ENCODE results near the gene HMOX1. TPM values are rescaled to one million over a fixed set of nuclear protein-coding genes. Genes with fewer than 3 reads are reported as not detected.

The HMOX1 gene
- total RNA-seq, 1 experiment from 2014 or later: 12.1 TPM

DNA sequence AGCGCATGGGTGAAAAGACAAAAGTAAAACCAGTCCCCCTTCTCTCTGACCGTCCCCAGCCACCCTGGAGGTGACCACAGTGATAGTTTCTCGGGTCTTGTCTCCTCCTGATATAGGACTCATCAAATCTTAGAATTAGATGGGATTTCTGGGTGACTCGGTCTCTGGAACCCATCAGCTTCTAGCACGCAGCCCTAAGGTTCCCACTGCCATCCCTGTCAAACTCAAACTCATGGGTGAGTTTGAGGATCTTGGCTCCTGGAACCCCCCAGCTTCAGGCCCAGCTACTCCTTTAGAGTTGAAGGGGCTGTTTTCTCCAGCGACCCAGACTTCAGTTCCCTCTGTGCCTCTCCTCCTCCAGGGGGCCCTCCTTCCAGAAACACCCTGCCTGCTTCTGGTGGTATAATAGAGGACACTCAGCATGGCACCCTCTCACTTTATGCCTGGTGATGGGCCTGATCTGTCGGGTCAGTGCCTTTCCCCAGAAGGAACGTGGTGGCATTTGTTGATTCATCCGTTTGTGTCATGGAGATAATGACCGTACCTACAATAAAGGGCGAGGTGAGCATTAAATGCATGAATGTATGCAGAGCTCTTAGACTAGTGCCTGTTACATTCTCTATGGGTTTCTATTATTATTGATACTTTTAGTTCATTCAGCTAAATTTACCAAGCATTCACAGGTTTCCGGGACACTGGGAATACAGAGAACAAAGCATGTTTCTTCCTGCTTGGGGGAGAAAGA is 50.8 kb downstream of the HMOX1 start (continued):
- TF ChIP-seq, protein P1, sequence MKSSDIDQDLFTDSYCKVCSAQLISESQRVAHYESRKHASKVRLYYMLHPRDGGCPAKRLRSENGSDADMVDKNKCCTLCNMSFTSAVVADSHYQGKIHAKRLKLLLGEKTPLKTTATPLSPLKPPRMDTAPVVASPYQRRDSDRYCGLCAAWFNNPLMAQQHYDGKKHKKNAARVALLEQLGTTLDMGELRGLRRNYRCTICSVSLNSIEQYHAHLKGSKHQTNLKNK (CRISPR knock-in tag; IDR thresholded peaks at IDR 0.05): no peak

DNA sequence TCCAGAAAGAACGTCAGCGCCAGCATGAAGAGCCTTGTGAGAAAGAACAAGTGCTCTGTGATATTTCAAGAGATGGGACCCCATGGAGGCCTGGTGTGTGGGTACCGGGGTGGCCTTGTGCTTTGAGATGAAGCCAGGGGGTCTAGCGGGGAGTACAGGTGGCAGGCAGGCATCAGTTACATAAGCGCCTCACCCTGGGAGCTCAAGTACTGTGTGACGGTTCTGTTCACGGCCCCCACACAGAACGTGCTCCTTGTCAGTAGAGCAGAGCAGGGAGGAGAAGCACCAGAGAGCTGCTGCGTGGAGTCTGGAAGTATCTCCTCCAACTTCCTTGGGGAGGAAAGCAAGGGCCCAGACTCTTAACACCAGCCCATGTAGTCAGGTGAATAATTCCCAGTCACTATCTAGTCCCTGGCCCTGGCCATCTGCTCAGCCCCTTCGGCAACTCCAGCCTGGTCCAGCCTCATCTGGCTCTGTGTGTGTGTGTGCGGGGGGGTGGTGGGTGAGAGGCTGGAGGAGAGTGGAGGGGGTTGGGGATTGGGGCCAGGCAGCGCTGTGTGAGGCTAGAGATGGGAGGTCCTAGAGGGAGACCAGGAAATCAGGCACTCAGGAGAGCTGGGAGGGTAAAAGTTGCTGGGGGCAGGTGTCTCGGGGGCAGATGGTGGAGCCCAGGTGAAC is 51.5 kb downstream of the HMOX1 start:
- ChIA-PET CTCF (interaction anchor here (1.4 to 2.4 kb wide), 2 partner anchors 109 to 195 kb away, joined by 5 to 21 read pairs; partner anchors contain the start of gene RASD2), POLR2A (no interaction called here)
- TF ChIP-seq, protein P1 (CRISPR knock-in tag; IDR thresholded peaks at IDR 0.05): no peak
- TF ChIP-seq, protein P2, sequence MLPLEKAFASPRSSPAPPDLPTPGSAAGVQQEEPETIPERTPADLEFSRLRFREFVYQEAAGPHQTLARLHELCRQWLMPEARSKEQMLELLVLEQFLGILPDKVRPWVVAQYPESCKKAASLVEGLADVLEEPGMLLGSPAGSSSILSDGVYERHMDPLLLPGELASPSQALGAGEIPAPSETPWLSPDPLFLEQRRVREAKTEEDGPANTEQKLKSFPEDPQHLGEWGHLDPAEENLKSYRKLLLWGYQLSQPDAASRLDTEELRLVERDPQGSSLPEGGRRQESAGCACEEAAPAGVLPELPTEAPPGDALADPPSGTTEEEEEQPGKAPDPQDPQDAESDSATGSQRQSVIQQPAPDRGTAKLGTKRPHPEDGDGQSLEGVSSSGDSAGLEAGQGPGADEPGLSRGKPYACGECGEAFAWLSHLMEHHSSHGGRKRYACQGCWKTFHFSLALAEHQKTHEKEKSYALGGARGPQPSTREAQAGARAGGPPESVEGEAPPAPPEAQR (CRISPR knock-in tag; IDR thresholded peaks at IDR 0.05): no peak
- no peak for TF ChIP-seq ATF1 (CRISPR knock-in tag; IDR thresholded peaks at IDR 0.05)
- no peak for TF ChIP-seq ZNF423 (CRISPR knock-in tag; IDR thresholded peaks at IDR 0.05)
- TF ChIP-seq, protein P3, sequence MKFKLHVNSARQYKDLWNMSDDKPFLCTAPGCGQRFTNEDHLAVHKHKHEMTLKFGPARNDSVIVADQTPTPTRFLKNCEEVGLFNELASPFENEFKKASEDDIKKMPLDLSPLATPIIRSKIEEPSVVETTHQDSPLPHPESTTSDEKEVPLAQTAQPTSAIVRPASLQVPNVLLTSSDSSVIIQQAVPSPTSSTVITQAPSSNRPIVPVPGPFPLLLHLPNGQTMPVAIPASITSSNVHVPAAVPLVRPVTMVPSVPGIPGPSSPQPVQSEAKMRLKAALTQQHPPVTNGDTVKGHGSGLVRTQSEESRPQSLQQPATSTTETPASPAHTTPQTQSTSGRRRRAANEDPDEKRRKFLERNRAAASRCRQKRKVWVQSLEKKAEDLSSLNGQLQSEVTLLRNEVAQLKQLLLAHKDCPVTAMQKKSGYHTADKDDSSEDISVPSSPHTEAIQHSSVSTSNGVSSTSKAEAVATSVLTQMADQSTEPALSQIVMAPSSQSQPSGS (CRISPR knock-in tag; IDR thresholded peaks at IDR 0.05; ENCODE audit: borderline replicate concordance, low read depth): no peak
- TF ChIP-seq, protein P4, sequence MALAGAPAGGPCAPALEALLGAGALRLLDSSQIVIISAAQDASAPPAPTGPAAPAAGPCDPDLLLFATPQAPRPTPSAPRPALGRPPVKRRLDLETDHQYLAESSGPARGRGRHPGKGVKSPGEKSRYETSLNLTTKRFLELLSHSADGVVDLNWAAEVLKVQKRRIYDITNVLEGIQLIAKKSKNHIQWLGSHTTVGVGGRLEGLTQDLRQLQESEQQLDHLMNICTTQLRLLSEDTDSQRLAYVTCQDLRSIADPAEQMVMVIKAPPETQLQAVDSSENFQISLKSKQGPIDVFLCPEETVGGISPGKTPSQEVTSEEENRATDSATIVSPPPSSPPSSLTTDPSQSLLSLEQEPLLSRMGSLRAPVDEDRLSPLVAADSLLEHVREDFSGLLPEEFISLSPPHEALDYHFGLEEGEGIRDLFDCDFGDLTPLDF (CRISPR knock-in tag; IDR thresholded peaks at IDR 0.05): no peak
- no peak for TF ChIP-seq RELA (CRISPR knock-in tag; IDR thresholded peaks at IDR 0.05; ENCODE audit: borderline replicate concordance)
- TF ChIP-seq, protein P5, sequence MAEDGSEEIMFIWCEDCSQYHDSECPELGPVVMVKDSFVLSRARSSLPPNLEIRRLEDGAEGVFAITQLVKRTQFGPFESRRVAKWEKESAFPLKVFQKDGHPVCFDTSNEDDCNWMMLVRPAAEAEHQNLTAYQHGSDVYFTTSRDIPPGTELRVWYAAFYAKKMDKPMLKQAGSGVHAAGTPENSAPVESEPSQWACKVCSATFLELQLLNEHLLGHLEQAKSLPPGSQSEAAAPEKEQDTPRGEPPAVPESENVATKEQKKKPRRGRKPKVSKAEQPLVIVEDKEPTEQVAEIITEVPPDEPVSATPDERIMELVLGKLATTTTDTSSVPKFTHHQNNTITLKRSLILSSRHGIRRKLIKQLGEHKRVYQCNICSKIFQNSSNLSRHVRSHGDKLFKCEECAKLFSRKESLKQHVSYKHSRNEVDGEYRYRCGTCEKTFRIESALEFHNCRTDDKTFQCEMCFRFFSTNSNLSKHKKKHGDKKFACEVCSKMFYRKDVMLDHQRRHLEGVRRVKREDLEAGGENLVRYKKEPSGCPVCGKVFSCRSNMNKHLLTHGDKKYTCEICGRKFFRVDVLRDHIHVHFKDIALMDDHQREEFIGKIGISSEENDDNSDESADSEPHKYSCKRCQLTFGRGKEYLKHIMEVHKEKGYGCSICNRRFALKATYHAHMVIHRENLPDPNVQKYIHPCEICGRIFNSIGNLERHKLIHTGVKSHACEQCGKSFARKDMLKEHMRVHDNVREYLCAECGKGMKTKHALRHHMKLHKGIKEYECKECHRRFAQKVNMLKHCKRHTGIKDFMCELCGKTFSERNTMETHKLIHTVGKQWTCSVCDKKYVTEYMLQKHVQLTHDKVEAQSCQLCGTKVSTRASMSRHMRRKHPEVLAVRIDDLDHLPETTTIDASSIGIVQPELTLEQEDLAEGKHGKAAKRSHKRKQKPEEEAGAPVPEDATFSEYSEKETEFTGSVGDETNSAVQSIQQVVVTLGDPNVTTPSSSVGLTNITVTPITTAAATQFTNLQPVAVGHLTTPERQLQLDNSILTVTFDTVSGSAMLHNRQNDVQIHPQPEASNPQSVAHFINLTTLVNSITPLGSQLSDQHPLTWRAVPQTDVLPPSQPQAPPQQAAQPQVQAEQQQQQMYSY (CRISPR knock-in tag; IDR thresholded peaks at IDR 0.05): no peak
- no peak for TF ChIP-seq NFE2L1 (CRISPR knock-in tag; IDR thresholded peaks at IDR 0.05)
- no peak for TF ChIP-seq EMX1 (CRISPR knock-in tag; IDR thresholded peaks at IDR 0.05)
- TF ChIP-seq, protein P6, sequence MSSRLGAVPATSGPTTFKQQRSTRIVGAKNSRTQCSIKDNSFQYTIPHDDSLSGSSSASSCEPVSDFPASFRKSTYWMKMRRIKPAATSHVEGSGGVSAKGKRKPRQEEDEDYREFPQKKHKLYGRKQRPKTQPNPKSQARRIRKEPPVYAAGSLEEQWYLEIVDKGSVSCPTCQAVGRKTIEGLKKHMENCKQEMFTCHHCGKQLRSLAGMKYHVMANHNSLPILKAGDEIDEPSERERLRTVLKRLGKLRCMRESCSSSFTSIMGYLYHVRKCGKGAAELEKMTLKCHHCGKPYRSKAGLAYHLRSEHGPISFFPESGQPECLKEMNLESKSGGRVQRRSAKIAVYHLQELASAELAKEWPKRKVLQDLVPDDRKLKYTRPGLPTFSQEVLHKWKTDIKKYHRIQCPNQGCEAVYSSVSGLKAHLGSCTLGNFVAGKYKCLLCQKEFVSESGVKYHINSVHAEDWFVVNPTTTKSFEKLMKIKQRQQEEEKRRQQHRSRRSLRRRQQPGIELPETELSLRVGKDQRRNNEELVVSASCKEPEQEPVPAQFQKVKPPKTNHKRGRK (CRISPR knock-in tag; IDR thresholded peaks at IDR 0.05; ENCODE audit: borderline replicate concordance): no peak
- TF ChIP-seq, protein P7, sequence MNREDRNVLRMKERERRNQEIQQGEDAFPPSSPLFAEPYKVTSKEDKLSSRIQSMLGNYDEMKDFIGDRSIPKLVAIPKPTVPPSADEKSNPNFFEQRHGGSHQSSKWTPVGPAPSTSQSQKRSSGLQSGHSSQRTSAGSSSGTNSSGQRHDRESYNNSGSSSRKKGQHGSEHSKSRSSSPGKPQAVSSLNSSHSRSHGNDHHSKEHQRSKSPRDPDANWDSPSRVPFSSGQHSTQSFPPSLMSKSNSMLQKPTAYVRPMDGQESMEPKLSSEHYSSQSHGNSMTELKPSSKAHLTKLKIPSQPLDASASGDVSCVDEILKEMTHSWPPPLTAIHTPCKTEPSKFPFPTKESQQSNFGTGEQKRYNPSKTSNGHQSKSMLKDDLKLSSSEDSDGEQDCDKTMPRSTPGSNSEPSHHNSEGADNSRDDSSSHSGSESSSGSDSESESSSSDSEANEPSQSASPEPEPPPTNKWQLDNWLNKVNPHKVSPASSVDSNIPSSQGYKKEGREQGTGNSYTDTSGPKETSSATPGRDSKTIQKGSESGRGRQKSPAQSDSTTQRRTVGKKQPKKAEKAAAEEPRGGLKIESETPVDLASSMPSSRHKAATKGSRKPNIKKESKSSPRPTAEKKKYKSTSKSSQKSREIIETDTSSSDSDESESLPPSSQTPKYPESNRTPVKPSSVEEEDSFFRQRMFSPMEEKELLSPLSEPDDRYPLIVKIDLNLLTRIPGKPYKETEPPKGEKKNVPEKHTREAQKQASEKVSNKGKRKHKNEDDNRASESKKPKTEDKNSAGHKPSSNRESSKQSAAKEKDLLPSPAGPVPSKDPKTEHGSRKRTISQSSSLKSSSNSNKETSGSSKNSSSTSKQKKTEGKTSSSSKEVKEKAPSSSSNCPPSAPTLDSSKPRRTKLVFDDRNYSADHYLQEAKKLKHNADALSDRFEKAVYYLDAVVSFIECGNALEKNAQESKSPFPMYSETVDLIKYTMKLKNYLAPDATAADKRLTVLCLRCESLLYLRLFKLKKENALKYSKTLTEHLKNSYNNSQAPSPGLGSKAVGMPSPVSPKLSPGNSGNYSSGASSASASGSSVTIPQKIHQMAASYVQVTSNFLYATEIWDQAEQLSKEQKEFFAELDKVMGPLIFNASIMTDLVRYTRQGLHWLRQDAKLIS (CRISPR knock-in tag; IDR thresholded peaks at IDR 0.05; ENCODE audit: borderline replicate concordance): no peak
- TF ChIP-seq, protein P8, sequence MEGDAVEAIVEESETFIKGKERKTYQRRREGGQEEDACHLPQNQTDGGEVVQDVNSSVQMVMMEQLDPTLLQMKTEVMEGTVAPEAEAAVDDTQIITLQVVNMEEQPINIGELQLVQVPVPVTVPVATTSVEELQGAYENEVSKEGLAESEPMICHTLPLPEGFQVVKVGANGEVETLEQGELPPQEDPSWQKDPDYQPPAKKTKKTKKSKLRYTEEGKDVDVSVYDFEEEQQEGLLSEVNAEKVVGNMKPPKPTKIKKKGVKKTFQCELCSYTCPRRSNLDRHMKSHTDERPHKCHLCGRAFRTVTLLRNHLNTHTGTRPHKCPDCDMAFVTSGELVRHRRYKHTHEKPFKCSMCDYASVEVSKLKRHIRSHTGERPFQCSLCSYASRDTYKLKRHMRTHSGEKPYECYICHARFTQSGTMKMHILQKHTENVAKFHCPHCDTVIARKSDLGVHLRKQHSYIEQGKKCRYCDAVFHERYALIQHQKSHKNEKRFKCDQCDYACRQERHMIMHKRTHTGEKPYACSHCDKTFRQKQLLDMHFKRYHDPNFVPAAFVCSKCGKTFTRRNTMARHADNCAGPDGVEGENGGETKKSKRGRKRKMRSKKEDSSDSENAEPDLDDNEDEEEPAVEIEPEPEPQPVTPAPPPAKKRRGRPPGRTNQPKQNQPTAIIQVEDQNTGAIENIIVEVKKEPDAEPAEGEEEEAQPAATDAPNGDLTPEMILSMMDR (IDR thresholded peaks at IDR 0.05): no peak
- TF ChIP-seq, protein P9, sequence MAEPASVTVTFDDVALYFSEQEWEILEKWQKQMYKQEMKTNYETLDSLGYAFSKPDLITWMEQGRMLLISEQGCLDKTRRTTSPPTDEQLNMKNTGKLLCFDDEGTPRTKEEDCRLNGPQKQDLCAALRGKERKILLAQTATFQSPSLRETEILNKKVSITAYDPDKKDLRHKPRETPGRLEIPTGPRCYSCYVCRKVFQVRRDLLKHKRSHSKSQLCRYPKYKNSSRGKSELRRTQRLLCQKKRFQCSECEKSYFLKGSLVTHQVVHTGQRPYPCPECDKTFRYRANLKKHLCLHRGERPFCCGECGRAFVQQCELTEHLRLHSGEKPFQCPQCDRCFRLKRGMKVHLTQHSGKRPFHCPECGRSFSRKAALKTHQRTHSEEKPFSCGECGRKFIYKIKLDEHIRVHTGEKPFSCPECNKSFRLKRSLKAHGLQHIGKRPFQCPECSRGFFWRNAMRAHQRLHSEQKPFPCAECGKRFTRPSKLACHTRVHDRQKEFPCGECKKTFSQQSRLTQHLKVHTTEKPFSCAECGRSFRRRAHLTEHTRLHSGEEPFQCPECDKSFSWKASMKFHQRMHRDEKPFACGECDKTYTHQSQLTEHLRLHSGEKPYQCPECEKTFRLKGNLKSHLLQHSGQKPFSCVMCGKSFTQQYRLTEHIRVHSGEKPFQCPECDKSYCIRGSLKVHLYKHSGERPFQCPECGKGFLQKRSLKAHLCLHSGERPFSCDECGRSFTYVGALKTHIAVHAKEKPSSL (CRISPR knock-in tag; conservative IDR thresholded peaks at IDR 0.05): no peak
- Mint-ChIP-seq H3K27me3 (ENCODE audit: low read depth) (no peaks in the 10 kb centered on the region), H3K27ac (no peak overlapping the region), H3K4me1 (no peaks in the 10 kb centered on the region), H3K4me3 (no peak overlapping the region), H3K9me3 (peaks cover 15% of the 10 kb centered on the region), H3K36me3 (peaks cover 51% of the 10 kb centered on the region)
- ATAC-seq (no peak), DNase-seq (ENCODE audit: low spot score) (no peak)

All from WTC11 (cell line).